GM12864 (cell line): ENCODE data around the gene SEMA4C.

Source experiments
- DNase-seq: peaks from one replicate; pipeline ENCODE4 v3.0.0-alpha.2; 2011; ENCODE audit warnings: low read depth
- H3K4me3 ChIP-seq: 2 replicates; pipeline ENCODE4 v1.5.1; 2011; ENCODE audit warnings: mild to moderate bottlenecking, low read depth, low read length, control low read depth
- CTCF ChIP-seq: IDR thresholded peaks from 2 replicates; pipeline ENCODE4 v1.5.1; 2011; ENCODE audit warnings: low read depth, mild to moderate bottlenecking, moderate library complexity, low read length, control low read depth, inconsistent platforms; ENCODE audit errors: missing control alignments

Gene SEMA4C

DNA sequence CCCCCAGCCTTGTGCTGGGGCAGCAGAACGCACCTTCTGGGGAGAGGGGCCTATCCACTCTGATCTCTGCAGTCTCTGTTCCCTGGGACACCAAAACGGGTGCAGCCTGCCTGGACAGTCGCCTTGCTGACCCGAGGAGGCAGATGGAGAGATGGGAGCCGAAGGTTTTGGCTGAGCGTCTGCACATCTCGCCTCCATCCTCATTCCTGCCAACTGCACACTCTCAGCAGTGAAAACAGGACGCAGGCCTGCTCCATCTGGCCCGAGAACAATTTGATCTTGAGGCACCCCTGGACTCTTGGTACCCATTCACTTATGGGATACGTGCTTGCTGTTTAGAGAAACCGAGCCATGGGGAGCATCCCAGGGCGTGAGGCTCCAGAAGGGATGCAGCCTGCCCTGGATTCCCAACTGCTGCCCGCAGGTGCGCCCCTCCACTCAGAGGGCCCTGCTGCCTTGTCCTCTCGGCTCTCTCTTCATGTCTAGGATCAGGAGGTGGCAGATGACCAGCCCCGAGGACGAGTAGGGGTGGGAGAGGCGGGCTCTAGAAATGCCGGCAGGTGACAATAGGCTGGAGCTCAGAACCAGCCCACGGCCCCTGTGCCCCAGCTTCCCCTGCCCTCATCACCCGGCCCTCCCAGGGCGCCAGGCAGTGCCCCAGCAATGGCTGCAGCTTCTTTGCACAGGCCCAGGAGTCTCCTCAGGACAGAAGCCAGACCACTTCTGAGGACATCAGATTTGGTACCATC lies 9.1 kb upstream of the SEMA4C start:
- DNase-seq = no peak
- TF ChIP-seq CTCF = no peak
- no peak overlapping the region for H3K4me3 ChIP-seq

DNA sequence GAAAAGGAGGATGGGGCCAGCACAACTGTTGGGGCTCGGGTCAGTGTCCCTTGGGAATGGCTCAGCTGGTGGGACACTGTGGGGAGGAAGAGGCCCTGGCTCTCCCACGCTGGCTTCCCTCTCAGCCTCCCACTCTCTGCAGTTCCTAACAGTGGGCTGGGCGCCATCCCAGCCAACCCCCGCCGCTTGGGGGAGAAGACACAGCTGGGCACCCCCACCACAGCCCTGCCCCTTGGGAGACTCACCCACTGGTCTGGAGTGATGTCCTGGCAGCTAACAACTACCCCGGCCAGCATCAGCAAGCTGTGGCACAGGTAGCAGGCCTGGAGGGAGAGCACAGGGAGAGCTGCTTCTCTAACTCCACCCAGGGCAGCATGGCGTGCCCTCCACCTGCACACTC lies 8.3 kb upstream of the SEMA4C start:
- no peak overlapping the region for H3K4me3 ChIP-seq
- no peak for DNase-seq
- TF ChIP-seq CTCF = no peak

DNA sequence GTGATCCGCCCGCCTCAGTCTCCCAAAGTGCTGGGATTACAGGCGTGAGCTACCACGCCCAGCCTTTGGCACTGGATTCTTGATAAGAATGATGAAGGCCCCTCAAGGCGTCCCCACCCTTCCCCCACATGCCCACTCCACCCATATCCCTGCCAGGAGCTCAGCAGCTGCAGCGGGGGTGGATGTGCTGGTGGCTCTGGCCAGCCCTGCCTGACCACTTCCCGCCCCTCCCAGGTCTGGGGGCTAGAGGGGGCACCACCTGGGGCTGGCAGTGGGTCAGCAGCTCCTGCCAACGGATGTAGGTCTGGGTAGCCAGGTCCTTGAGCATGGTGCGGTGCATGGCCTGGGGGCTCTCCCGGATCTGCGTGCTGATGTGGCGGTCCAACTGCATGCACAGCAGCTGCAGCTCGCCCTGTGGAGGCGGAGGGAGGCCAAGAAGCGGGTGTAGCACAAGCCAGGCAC lies 7.8 kb upstream of the SEMA4C start:
- no peak overlapping the region for H3K4me3 ChIP-seq
- no peak for DNase-seq
- no peak for TF ChIP-seq CTCF

DNA sequence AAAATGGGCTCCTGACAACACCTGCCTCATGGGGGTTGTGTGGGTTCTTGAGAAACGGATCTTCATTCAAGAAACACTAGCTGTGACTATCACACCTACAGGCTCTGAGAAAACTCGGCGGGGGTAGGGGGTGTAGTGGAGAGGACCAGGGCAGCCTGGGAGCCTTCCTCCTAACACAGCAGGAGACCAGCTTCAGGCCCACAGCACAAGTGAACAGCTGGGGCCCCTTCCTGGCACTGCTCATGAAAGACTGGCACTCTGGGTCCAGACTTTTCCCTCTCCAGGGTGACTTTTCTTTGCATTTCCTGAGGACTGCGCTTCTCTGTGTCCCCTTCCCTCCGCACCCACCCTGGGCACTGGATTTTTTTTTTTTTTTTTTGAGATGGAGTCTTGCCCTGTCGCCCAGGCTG lies 7.2 kb upstream of the SEMA4C start:
- H3K4me3 ChIP-seq = no peak overlapping the region
- no peak for TF ChIP-seq CTCF
- DNase-seq = no peak

GRCh38 chr2:96876269-96877041 lies 6.6 kb upstream of the SEMA4C start:
- no peak for TF ChIP-seq CTCF
- DNase-seq = no peak
- no peak overlapping the region for H3K4me3 ChIP-seq

GRCh38 chr2:96875498-96876268 lies 5.8 kb upstream of the SEMA4C start:
- no peak overlapping the region for H3K4me3 ChIP-seq
- no peak for TF ChIP-seq CTCF
- DNase-seq = no peak
